ENCODE measurements around the gene PIK3AP1. TPM values are rescaled to one million over a fixed set of nuclear protein-coding genes. Genes with fewer than 3 reads are reported as not detected.

PIK3AP1 gene
- total and polyA plus RNA-seq, 2 of the 8 experiments (the other 6 are each of a cell fraction or from before 2014, with no cell fraction given): 1.9 to 4.5 TPM

- no peak for TF ChIP-seq POU5F1 (IDR thresholded peaks at IDR 0.05; ENCODE audit: low read depth, low read length)
- no peak for TF ChIP-seq JUND (IDR thresholded peaks at IDR 0.05; ENCODE audit: low read length)
- no peak for TF ChIP-seq TAF7 (optimal IDR thresholded peaks at IDR 0.05; ENCODE audit: borderline replicate concordance, low read depth, low read length)
- TF ChIP-seq KDM4A (IDR thresholded peaks at IDR 0.05; ENCODE audit: low read depth, low read length, severe bottlenecking): no peak
These were observed 82.6 kb downstream of the PIK3AP1 start (continued) for GRCh38 chr10:96637709-96638108.

All from H1 (cell line).